K562 (cell line): ENCODE data around the gene TMEM273. TPM values are rescaled to one million over a fixed set of nuclear protein-coding genes. Genes with fewer than 3 reads are reported as not detected.
A peak's percentile ranks its signal among the peaks of the same experiment; 100 is the strongest.

ENCODE experiments used
- BACH1 ChIP-seq: fragments of 200-800 bp; sonication (Bioruptor generic); IDR thresholded peaks from 2 replicates; pipeline ENCODE4 v1.6.1; 2016; ENCODE audit warnings: missing genetic modification characterization, missing compliant biosample characterization
- BCOR ChIP-seq: fragments of 450-650 bp; IDR thresholded peaks from 2 replicates; pipeline ENCODE4 v1.6.1; 2016
- BRCA1 ChIP-seq, 2 experiments: fragments of 450-650 bp in 1 of 2; sonication (generic) in 1 of 2; formaldehyde crosslinking in 1 of 2; IDR thresholded peaks; 2 replicates each; pipeline versions ENCODE4 v1.5.0 to v1.6.1; 2017 to 2020; ENCODE audit warnings: mild to moderate bottlenecking in 1 of 2, missing genetic modification reagents in 1 of 2
- BRD4 ChIP-seq: fragments of 200-600 bp; sonication (generic); IDR thresholded peaks from 2 replicates; pipeline ENCODE4 v1.6.1; 2017; ENCODE audit warnings: inconsistent platforms
- ERF ChIP-seq: fragments of 450-650 bp; formaldehyde crosslinking; IDR thresholded peaks from 2 replicates; pipeline ENCODE4 v1.4.0; 2020; ENCODE audit warnings: mild to moderate bottlenecking, mixed read lengths
- FOS ChIP-seq: IDR thresholded peaks from 3 replicates; pipeline ENCODE4 v1.6.1; 2011; ENCODE audit not compliant: insufficient read length; ENCODE audit errors: extremely low read depth
- HNRNPLL ChIP-seq: fragments of 200-400 bp; formaldehyde crosslinking; IDR thresholded peaks from 2 replicates; pipeline ENCODE4 v1.6.1; 2017; ENCODE audit warnings: low read length, low read depth, mild to moderate bottlenecking; ENCODE audit not compliant: poor library complexity, severe bottlenecking
- NEUROD1 ChIP-seq: fragments of 150-350 bp; IDR thresholded peaks from 2 replicates; pipeline ENCODE4 v1.6.1; 2014; ENCODE audit warnings: borderline replicate concordance, low read length, low read depth; ENCODE audit not compliant: partially characterized antibody
- NR4A1 ChIP-seq, 2 experiments: fragments of 250-450 bp in 1 of 2; fragments of 450-650 bp in 1 of 2; sonication (Bioruptor Pico) in 1 of 2; IDR thresholded peaks; 2 replicates each; pipeline versions ENCODE4 v1.4.0 to v1.6.1; 2016 to 2020; ENCODE audit warnings: mild to moderate bottlenecking in 2 of 2, missing compliant biosample characterization in 1 of 2, missing genetic modification characterization in 1 of 2, moderate library complexity in 1 of 2
- WHSC1 ChIP-seq: IDR thresholded peaks from one replicate; pipeline ENCODE4 v1.6.1; 2012; ENCODE audit warnings: low read length, control low read depth, inconsistent platforms
- ZNF507 ChIP-seq: conservative IDR thresholded peaks from 2 replicates; pipeline ENCODE4 v1.6.1; 2017; ENCODE audit warnings: missing genetic modification characterization, missing compliant biosample characterization
- polyA plus RNA-seq, 8 experiments: library from polyadenylated mRNA; depleted of rRNA in 4 of 8; stranded (reverse) in 5 of 8; unstranded in 3 of 8; fragments of >200 nt; fragmentation: Nextera tagmentation in 2 of 8; fragmentation: Illumina TruSeq in 1 of 8; extraction: Ambion mirVana in 2 of 8; extraction: Trizol in 1 of 8; gene quantifications; 2 replicates each; pipeline versions ENCODE4 v1.2.1 to v1.2.3, GENCODE V29; 2011 to 2014; ENCODE audit warnings: inconsistent platforms in 1 of 8, missing spikeins in 1 of 8
- total RNA-seq, 7 experiments: library from RNA; depleted of rRNA in 6 of 7; stranded (reverse); fragments of >200 nt in 6 of 7; fragmentation: Illumina TruSeq in 2 of 7; extraction: Trizol in 2 of 7; gene quantifications; 2 replicates each; pipeline versions ENCODE4 v1.2.1 to v1.2.3, GENCODE V29; 2011 to 2021; ENCODE audit warnings: low replicate concordance in 1 of 7
- TF ChIP-seq, protein P1 (sequence below): fragments of 450-650 bp; formaldehyde crosslinking; IDR thresholded peaks from 2 replicates; pipeline ENCODE4 v1.4.0; 2020; ENCODE audit warnings: mild to moderate bottlenecking, mixed read lengths
- TF ChIP-seq, protein P2 (sequence below): IDR thresholded peaks from 3 replicates; pipeline ENCODE4 v1.6.1; 2011; ENCODE audit warnings: borderline replicate concordance, mild to moderate bottlenecking; ENCODE audit not compliant: insufficient read length, insufficient read depth
- TF ChIP-seq, protein P3 (sequence below): fragments of 150-350 bp; conservative IDR thresholded peaks from 2 replicates; pipeline ENCODE4 v1.6.1; 2014; ENCODE audit warnings: low read length
- TF ChIP-seq, protein P4 (sequence below): sonication (generic); formaldehyde crosslinking; IDR thresholded peaks from 2 replicates; pipeline ENCODE4 v1.8.0; 2022; ENCODE audit warnings: missing genetic modification reagents, mild to moderate bottlenecking, borderline replicate concordance
- TF ChIP-seq, protein P5 (sequence below): IDR thresholded peaks from 3 replicates; pipeline ENCODE4 v1.6.1; 2011; ENCODE audit warnings: borderline replicate concordance, mild to moderate bottlenecking, moderate library complexity; ENCODE audit not compliant: insufficient read length; ENCODE audit errors: extremely low read depth

Gene TMEM273
- total and polyA plus RNA-seq, 9 of the 15 experiments (the other 6 are each of a cell fraction or from before 2014, with no cell fraction given) = 39.2 to 131 (median 95.6) TPM

DNA sequence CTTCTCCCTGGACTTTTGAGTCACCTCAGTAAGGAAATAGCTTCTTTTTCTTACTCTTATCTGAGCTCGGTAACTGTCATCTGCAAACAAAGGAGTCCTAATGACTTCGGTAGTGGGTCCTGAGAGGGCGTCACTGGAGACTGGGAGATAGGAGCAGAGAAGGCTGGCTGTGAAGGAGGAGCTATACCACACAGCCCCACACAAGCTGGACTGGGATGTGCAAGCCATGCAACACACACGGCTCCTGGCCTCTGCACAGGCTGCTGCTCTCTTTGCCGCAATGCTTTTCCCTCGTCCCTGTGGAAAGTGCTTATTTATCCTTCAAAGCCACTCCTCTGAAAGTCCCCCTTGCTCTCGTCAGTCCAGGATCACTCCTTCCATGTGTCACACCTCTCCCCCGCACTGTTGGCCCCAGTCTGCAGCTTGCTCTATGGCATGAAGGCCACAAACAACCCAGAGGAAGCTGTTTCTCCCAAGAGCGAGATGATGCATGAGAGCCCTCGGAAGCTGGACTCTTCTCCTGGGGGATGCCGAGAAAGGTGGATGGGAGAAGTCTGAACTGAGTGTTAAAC, 14.9 kb downstream of the TMEM273 start (continued):
- TF ChIP-seq, protein P1, sequence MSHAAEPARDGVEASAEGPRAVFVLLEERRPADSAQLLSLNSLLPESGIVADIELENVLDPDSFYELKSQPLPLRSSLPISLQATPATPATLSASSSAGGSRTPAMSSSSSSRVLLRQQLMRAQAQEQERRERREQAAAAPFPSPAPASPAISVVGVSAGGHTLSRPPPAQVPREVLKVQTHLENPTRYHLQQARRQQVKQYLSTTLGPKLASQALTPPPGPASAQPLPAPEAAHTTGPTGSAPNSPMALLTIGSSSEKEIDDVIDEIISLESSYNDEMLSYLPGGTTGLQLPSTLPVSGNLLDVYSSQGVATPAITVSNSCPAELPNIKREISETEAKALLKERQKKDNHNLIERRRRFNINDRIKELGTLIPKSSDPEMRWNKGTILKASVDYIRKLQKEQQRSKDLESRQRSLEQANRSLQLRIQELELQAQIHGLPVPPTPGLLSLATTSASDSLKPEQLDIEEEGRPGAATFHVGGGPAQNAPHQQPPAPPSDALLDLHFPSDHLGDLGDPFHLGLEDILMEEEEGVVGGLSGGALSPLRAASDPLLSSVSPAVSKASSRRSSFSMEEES (CRISPR knock-in tag) = no peak
- no peak for TF ChIP-seq NR4A1 (CRISPR knock-in tag; IDR thresholded peaks at IDR 0.05)
- no peak for TF ChIP-seq NR4A1 (tag; IDR thresholded peaks at IDR 0.05)
- TF ChIP-seq BRCA1 (IDR thresholded peaks at IDR 0.05) = no peak
- no peak for TF ChIP-seq BRCA1 (CRISPR knock-in tag; IDR thresholded peaks at IDR 0.05)
- no peak for TF ChIP-seq BACH1 (tag)
- TF ChIP-seq BCOR = peak; percentile 57
- no peak for TF ChIP-seq ERF (CRISPR knock-in tag)
- TF ChIP-seq NEUROD1 = peak; percentile 16
- TF ChIP-seq FOS = no peak
- TF ChIP-seq BRD4 = no peak
- TF ChIP-seq, protein P2, sequence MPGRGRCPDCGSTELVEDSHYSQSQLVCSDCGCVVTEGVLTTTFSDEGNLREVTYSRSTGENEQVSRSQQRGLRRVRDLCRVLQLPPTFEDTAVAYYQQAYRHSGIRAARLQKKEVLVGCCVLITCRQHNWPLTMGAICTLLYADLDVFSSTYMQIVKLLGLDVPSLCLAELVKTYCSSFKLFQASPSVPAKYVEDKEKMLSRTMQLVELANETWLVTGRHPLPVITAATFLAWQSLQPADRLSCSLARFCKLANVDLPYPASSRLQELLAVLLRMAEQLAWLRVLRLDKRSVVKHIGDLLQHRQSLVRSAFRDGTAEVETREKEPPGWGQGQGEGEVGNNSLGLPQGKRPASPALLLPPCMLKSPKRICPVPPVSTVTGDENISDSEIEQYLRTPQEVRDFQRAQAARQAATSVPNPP = no peak
- TF ChIP-seq, protein P3, sequence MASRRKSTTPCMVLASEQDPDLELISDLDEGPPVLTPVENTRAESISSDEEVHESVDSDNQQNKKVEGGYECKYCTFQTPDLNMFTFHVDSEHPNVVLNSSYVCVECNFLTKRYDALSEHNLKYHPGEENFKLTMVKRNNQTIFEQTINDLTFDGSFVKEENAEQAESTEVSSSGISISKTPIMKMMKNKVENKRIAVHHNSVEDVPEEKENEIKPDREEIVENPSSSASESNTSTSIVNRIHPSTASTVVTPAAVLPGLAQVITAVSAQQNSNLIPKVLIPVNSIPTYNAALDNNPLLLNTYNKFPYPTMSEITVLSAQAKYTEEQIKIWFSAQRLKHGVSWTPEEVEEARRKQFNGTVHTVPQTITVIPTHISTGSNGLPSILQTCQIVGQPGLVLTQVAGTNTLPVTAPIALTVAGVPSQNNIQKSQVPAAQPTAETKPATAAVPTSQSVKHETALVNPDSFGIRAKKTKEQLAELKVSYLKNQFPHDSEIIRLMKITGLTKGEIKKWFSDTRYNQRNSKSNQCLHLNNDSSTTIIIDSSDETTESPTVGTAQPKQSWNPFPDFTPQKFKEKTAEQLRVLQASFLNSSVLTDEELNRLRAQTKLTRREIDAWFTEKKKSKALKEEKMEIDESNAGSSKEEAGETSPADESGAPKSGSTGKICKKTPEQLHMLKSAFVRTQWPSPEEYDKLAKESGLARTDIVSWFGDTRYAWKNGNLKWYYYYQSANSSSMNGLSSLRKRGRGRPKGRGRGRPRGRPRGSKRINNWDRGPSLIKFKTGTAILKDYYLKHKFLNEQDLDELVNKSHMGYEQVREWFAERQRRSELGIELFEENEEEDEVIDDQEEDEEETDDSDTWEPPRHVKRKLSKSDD = no peak
- no peak for TF ChIP-seq WHSC1
- TF ChIP-seq ZNF507 (tag) = no peak
- TF ChIP-seq, protein P4, sequence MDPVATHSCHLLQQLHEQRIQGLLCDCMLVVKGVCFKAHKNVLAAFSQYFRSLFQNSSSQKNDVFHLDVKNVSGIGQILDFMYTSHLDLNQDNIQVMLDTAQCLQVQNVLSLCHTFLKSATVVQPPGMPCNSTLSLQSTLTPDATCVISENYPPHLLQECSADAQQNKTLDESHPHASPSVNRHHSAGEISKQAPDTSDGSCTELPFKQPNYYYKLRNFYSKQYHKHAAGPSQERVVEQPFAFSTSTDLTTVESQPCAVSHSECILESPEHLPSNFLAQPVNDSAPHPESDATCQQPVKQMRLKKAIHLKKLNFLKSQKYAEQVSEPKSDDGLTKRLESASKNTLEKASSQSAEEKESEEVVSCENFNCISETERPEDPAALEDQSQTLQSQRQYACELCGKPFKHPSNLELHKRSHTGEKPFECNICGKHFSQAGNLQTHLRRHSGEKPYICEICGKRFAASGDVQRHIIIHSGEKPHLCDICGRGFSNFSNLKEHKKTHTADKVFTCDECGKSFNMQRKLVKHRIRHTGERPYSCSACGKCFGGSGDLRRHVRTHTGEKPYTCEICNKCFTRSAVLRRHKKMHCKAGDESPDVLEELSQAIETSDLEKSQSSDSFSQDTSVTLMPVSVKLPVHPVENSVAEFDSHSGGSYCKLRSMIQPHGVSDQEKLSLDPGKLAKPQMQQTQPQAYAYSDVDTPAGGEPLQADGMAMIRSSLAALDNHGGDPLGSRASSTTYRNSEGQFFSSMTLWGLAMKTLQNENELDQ (CRISPR knock-in tag) = no peak
- TF ChIP-seq HNRNPLL = no peak
- TF ChIP-seq, protein P5, sequence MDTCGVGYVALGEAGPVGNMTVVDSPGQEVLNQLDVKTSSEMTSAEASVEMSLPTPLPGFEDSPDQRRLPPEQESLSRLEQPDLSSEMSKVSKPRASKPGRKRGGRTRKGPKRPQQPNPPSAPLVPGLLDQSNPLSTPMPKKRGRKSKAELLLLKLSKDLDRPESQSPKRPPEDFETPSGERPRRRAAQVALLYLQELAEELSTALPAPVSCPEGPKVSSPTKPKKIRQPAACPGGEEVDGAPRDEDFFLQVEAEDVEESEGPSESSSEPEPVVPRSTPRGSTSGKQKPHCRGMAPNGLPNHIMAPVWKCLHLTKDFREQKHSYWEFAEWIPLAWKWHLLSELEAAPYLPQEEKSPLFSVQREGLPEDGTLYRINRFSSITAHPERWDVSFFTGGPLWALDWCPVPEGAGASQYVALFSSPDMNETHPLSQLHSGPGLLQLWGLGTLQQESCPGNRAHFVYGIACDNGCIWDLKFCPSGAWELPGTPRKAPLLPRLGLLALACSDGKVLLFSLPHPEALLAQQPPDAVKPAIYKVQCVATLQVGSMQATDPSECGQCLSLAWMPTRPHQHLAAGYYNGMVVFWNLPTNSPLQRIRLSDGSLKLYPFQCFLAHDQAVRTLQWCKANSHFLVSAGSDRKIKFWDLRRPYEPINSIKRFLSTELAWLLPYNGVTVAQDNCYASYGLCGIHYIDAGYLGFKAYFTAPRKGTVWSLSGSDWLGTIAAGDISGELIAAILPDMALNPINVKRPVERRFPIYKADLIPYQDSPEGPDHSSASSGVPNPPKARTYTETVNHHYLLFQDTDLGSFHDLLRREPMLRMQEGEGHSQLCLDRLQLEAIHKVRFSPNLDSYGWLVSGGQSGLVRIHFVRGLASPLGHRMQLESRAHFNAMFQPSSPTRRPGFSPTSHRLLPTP = no peak
